ENCODE measurements around the gene SLC35A2.

DNA sequence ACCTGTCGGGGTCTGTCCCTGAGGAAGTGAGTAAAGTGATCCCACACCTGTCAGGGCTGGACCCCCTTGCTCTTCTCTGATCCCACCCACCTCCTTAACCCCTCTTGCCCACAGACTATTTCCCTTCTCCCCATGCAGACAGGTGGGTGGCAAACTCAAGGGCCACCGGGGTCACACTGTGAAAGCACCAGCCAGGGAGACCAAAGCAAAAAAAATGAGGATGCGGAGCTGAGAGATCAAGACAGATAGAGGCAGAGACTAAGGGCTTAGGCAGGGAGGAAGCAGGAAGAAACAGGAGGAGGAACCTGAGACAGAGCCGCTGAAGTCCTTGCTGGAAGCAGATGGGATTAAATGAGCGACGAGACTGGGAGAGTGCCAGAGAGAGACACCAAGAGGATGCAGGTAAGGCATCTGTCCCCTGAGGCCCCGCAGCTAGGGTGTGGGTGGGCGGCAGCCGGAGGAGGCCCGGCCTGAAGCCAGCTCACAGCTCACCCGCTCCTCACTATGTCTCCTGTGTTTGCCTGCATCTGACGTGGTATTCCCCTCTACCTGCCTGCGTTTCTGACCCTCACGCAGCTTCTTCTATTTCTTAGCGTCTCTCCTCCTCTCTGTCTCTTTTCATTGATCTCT, 21.0 kb downstream of the SLC35A2 start:
- TF ChIP-seq, protein P1, sequence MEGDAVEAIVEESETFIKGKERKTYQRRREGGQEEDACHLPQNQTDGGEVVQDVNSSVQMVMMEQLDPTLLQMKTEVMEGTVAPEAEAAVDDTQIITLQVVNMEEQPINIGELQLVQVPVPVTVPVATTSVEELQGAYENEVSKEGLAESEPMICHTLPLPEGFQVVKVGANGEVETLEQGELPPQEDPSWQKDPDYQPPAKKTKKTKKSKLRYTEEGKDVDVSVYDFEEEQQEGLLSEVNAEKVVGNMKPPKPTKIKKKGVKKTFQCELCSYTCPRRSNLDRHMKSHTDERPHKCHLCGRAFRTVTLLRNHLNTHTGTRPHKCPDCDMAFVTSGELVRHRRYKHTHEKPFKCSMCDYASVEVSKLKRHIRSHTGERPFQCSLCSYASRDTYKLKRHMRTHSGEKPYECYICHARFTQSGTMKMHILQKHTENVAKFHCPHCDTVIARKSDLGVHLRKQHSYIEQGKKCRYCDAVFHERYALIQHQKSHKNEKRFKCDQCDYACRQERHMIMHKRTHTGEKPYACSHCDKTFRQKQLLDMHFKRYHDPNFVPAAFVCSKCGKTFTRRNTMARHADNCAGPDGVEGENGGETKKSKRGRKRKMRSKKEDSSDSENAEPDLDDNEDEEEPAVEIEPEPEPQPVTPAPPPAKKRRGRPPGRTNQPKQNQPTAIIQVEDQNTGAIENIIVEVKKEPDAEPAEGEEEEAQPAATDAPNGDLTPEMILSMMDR (IDR thresholded peaks at IDR 0.05; ENCODE audit: low read depth, low read length), result no peak
- TF ChIP-seq EZH2phosphoT487 (IDR thresholded peaks at IDR 0.05; ENCODE audit: low read depth), result no peak
